ENCODE measurements around the gene NEK8.
A peak's percentile ranks its signal among the peaks of the same experiment; 100 is the strongest.
"Not testable (repeated sequence)": the region's sequence is repeated elsewhere in the genome, so short reads cannot be mapped to it uniquely, and the experiment has no call there.

Gene NEK8

DNA sequence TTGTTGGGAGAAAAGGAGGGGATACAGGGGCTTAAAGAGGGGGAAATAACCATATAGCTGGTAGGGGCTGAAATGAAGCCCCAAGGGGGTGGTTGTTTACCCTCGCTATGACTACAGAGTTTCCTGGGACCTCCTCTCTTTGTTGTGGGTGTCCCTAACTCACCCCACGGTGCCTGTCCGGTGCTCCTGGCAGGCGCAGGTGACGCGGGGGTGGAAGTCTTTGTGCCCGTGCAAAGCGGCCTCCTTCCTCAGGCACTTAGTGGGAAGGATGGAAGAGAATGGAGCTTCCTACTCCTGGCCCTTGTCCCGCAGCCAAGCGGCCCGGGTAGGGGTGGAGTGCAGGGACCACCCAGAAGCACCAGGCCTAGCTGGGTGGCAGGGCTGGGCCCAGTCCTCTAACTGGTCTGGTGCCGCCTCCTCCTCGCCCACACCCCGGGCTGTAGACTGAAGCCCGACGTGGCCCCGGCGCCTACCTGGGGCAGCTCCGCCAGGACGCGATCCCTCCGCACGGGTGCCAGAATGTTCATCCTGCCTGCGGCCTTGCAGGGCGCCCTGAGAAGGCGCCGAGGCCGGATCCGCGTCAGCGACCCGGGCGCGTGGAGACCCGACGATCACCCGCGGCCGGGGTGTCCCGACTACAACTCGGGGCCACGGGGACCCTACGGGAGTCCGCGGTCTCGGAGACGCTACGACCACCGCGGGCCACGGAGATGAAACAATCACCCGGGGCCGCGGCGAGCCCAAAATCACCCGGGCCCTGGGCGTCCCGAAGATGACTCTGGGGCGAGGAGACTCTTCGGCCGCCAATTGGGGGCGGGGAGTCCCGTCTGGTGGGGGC, 11.6 kb upstream of the NEK8 start:
- H3K4me3 ChIP-seq (ENCODE audit: low read depth, low read length): peak overlapping the region; percentile 80
- no peak for TF ChIP-seq CTCF (conservative IDR thresholded peaks at IDR 0.05; ENCODE audit: low read depth, low read length)
- peak; percentile 46 for DNase-seq (ENCODE audit: low read depth)

- TF ChIP-seq CTCF (conservative IDR thresholded peaks at IDR 0.05; ENCODE audit: low read depth, low read length): no peak
- H3K4me3 ChIP-seq (ENCODE audit: low read depth, low read length): peak within 1 kb of the TSS; percentile 80
- DNase-seq (ENCODE audit: low read depth): peak; percentile 83
Observed at GRCh38 chr17:28717578-28718332, 10.8 kb upstream of the NEK8 start, which contains the start of gene RAB34. TSS of gene RAB34 (minus strand) at chr17:28717868. CDS start at chr17:28717266, 602 bp downstream.

DNA sequence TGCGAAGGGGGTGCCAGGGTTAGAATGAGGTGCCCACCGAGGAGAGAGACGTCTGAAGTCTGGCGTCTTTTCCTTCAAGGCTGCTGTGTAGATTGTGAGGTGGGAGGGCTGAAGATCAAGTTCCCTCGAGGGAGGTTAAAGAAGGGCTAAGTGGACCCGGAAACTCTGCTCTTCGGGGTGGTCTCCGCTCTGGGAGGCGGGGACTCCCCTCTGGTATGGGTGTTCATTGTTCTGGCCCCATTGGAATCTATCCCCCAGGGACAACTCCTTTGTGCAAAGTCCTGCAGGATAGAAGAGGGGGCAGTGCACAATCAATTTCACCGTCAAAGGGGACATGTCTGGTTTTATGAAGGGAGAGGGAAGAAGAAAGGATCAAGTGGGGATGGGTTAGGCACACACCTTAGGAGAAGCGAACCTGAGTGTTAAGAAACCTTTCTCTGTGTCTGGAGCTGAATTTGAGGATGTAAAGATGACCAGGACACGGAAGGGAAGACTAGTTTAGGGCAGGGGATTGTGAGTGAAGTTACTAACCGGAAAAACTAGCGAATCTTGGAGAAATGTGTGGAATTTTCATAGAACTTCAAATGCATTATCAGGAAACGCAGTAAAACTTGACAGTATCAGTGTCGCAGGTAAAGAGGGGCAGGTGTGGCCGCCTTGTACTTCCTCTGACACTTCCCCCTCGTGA, 10.1 kb upstream of the NEK8 start:
- peak; percentile 18 for DNase-seq (ENCODE audit: low read depth)
- H3K4me3 ChIP-seq (ENCODE audit: low read depth, low read length): peak overlapping the region; percentile 80
- TF ChIP-seq CTCF (conservative IDR thresholded peaks at IDR 0.05; ENCODE audit: low read depth, low read length): no peak

GRCh38 chr17:28719021-28719433, 9.6 kb upstream of the NEK8 start:
- no peak for TF ChIP-seq CTCF (conservative IDR thresholded peaks at IDR 0.05; ENCODE audit: low read depth, low read length)
- no peak for DNase-seq (ENCODE audit: low read depth)
- peak overlapping the region; percentile 99 for H3K4me3 ChIP-seq (ENCODE audit: low read depth, low read length)

- TF ChIP-seq CTCF (conservative IDR thresholded peaks at IDR 0.05; ENCODE audit: low read depth, low read length): peak; percentile 12
- peak overlapping the region; percentile 99 for H3K4me3 ChIP-seq (ENCODE audit: low read depth, low read length)
- no peak for DNase-seq (ENCODE audit: low read depth)
Observed at GRCh38 chr17:28720247-28720996, 8.2 kb upstream of the NEK8 start.

GRCh38 chr17:28720997-28721329, 7.6 kb upstream of the NEK8 start:
- peak overlapping the region; percentile 99 for H3K4me3 ChIP-seq (ENCODE audit: low read depth, low read length)
- not testable (repeated sequence) for DNase-seq (ENCODE audit: low read depth)

Measured in choroid plexus epithelial cell (primary cell).